Superior temporal gyrus (tissue), 1 donor: ENCODE results near the gene GPR146.
A peak's percentile ranks its signal among the peaks of the same experiment; 100 is the strongest.
"Not testable (repeated sequence)": the region's sequence is repeated elsewhere in the genome, so short reads cannot be mapped to it uniquely, and the experiment has no call there.

Source experiments
- DNase-seq: peaks from one replicate; pipeline ENCODE4 v3.0.0-alpha.2; 2016; ENCODE audit errors: extremely low spot score

Gene GPR146

DNA sequence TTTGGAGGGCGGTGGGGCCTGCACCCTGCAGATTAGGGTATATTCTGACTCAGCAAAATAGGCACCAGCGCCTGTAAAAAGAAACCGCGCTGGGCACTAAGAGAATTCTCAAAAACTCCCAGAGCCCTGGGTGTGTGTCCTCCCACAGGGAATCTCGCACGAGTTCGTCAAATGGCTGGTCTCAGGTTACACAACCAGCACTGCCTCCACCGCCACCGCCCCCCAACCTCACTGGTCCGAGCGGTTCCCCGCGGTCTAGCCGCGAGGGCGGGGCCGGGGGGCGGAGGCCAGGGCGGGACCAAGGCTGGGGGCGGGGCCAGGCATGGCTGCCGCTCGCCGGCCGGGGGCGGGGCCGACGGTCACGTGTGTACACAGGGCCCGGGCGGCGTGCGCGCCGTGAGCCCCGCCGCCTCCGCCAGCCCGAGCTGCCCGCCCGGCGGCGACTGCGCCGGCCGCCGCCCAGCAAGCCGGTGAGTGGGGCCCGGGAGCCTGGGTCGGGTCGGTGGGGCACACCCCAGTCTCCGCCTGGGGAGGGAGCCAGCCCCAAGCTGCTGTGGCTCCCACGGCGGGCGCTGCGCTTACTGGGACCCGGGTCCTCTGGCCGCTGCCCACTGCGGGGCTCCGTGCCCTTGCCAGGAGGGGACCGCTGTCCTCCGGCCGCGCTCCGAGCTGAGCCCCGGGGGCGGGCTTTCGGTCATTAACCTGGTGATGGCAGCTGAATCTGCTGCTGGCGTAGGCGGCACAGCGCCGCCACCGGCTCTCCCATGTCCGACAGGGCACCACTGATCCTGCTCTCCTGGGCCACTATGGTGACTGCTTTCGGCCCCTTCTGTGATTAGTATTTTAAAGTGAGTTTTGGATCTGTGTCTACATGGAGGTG lies at the start of gene GPR146:
TSS of gene GPR146 (plus strand) at position 358 of the 880 bp plus-strand sequence. CDS start 12,970 bp downstream, outside the sequence.
- DNase-seq: peak; percentile 84

- no peak for DNase-seq
Measured at GRCh38 chr7:994592-995308, 49.6 kb upstream of the GPR146 start.

GRCh38 chr7:995571-995970 lies 48.8 kb upstream of the GPR146 start:
- DNase-seq: no peak

GRCh38 chr7:996079-996872 lies 48.1 kb upstream of the GPR146 start:
- no peak for DNase-seq

GRCh38 chr7:997404-998395 lies 46.6 kb upstream of the GPR146 start:
- DNase-seq: no peak

DNA sequence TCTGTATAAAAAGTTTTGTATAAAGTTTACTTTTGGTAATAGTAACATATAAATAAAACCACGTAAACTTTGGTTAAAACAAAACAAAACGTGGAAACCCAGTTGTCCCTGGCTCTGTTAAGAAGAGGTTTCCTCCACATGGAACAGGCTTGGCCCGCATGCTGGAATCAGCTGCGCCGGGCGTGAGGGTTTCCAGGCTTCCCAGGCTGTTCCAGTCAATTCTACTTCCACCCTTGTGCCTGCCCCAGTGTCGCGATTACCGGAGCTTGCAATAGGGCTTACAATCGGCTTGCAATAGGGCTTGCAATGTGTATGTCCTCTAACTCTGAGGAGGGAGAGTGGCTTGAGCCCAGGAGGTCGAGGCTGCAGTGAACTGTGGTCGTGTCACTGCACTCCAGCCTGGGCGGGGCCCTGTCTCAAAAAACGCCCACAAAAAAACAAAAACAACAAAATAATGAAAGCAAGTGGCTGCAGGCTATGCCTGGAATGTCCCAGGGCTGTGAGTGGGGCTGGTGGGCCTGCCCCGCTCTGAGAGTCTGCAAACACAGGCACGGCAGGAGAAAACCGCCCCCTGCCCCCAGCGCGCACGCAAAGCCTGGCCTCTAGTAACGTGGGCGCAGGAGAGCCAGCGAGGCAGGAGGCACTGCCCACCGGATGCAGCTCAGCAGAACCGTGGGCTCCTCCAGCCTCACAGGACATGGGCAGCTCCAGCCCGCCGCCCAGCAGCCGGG lies 45.0 kb upstream of the GPR146 start:
- DNase-seq: no peak

DNA sequence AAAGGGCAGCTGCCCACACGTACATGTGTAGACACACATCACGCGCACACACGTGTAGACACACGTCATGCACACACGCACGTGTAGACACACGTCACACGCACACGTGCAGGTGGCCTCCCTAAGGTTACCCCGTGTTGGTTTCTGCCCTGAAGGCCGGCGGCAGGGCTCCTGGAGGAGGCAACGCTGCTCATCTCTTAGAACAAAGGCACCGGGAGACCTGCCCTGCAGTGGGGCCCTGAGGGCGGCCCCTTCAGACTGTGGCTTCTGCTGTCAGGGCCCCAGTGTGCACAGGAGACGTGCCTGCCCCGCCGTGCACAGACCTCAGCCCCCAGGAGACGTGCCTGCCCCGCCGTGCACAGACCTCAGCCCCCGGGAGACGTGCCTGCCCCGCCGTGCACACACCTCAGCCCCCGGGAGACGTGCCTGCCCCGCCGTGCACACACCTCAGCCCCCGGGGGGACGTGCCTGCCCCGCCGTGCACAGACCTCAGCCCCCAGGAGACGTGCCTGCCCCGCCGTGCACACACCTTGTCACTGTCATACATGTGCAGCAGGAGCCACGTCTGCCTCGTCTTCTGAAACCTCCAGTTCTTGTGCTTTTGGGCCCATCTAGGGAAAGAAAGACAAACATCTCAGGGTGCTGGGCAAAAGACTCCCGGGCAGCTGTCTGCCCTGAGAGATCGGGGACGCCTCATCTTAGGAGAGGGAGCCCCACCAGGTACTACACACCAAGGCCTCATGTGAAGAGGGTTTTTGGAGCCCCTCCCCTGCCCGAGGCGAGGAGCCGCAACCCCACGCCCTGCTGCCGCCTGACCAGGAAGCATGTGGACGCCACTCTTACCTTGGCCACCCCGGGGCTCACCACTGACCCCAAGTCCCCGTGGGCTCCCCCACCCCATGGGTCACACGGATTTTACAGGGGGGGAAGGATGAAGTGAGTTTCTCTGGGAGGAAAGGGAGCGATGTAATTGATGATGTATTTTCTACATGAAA lies 44.1 kb upstream of the GPR146 start:
- no peak for DNase-seq

GRCh38 chr7:1001069-1001770 lies 43.1 kb upstream of the GPR146 start:
- not testable (repeated sequence) for DNase-seq

- not testable (repeated sequence) for DNase-seq
Measured at GRCh38 chr7:1002026-1002425, 42.3 kb upstream of the GPR146 start.

DNA sequence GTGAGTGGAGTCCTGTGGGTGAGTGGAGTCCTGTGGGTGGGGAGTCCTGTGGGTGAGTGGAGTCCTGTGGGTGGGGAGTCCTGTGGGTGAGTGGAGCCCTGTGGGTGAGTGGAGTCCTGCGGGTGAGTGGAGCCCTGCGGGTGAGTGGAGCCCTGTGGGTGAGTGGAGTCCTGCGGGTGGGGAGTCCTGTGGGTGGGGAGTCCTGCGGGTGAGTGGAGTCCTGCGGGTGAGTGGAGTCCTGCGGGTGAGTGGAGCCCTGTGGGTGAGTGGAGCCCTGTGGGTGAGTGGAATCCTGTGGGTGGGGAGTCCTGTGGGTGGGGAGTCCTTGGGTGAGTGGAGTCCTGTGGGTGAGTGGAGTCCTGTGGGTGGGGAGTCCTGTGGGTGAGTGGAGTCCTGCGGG lies 41.9 kb upstream of the GPR146 start:
- not testable (repeated sequence) for DNase-seq

DNA sequence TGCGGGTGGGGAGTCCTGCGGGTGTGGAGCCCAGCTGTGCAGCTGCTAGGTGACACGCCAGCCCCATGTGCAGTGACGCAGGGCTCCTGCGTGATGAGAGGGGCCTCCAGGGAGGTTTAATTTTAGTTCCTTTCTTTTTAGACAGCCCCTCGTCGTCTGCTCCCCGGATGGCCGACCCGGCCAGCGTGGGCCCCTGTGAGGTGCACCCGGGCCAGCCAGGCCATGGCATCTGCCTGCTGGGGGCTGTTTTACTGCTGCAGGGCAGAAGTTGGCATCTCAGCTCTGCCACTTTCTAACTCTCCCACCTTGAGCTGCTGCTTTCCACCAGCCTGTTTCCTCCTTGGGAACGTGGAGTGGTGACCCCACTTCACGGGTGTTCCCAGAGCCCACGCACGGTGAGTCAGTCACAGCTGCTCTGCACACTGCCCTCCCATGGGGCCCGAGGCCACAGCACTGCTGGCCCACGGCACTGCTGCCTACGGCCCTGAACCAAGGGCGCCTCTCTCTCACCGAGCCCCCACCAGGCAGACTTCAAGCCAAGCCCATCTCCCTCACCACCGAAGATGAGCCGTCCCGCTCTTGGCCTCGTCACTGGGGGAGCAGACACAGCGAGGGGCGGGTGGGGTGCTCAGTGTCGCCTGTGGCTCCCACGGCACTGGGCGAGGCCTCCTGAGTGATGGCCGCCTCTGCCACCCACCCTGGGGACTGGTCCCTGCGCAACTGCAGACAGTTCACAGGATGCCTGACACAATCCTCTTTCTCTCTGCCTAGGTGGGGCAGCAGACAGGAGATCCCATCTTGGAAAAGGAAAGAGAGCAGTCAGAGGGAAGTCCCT lies 40.1 kb upstream of the GPR146 start:
- no peak for DNase-seq

DNA sequence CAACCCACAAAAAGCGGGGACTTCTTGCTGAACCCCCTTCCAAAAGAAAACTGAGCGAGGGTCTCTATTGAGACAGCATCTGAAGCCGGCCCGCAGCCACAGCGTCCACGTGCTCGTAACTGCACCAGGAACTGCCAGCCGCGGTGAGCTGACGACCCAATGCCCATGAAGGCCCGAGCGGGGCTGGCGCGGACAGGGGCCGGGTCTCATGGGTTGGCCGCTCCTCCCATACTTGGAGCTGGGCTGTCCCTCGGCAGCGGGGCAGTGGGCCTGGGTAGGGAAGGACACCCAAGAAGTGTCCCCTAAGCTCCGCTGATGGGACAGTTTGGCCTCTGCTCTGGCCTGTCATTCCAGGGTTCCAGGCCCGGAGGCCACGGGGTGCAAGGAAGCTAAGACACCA lies 39.0 kb upstream of the GPR146 start:
- no peak for DNase-seq

GRCh38 chr7:1007901-1008300 lies 36.4 kb upstream of the GPR146 start:
- DNase-seq: no peak

GRCh38 chr7:1008733-1009363 lies 35.5 kb upstream of the GPR146 start:
- no peak for DNase-seq

DNA sequence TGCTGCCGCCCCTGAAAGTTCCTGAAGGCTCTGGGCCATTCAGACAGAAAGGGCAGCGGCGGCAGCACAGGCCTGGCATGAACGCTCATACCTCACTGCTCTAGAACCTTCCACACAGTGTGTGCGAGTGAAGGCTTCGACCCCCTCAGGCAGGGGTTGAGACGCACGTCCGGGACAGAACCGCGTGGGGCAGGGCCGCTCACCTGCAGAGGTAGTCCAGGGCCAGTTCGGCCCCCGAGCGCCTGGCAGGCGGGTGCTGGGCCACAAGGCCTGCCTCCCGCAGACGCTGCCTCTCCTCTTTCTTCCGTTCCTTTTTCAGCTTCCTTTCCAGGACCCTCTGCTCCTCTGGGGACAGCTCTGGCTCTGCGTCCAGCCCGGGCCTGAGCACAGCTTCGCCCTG lies 34.6 kb upstream of the GPR146 start:
- DNase-seq: no peak

- DNase-seq: no peak
Measured at GRCh38 chr7:1010226-1010625, 34.1 kb upstream of the GPR146 start.
